SIG-M5 treated with dmso at 0.1 percent for 504 hours (cell line): ENCODE results near the gene GALNT16.

Experiments used
- DNase-seq: peaks from one replicate; lab custom pipeline; 2025; ENCODE audit not compliant: unreplicated experiment; lab: John Stamatoyannopoulos, UW

Gene GALNT16

GRCh38 chr14:69333791-69334337, 73.9 kb downstream of the GALNT16 start:
- no peak for DNase-seq

- no peak for DNase-seq
Measured at GRCh38 chr14:69334576-69334975, 74.6 kb downstream of the GALNT16 start.

- DNase-seq, result peak; percentile 6
Measured at GRCh38 chr14:69335371-69335771, 75.4 kb downstream of the GALNT16 start.

GRCh38 chr14:69337984-69338383, 78.0 kb downstream of the GALNT16 start:
- DNase-seq, result no peak

GRCh38 chr14:69339426-69339825, 79.5 kb downstream of the GALNT16 start:
- DNase-seq, result no peak

GRCh38 chr14:69342928-69343525, 83.1 kb downstream of the GALNT16 start:
- DNase-seq, result no peak

GRCh38 chr14:69344171-69344570, 84.2 kb downstream of the GALNT16 start:
- DNase-seq, result no peak

- no peak for DNase-seq
Measured at GRCh38 chr14:69345402-69345801, 85.4 kb downstream of the GALNT16 start.

GRCh38 chr14:69346710-69347109, 86.8 kb downstream of the GALNT16 start:
- peak; percentile 3 for DNase-seq

GRCh38 chr14:69349091-69349777, 89.3 kb downstream of the GALNT16 start:
- DNase-seq, result no peak

- DNase-seq, result no peak
Measured at GRCh38 chr14:69350892-69351291, 90.9 kb downstream of the GALNT16 start.

- peak; percentile 72 for DNase-seq
Measured at GRCh38 chr14:69351385-69351784, 91.4 kb downstream of the GALNT16 start.

GRCh38 chr14:69351911-69352310, 92.0 kb downstream of the GALNT16 start:
- no peak for DNase-seq

GRCh38 chr14:69353168-69353567, 93.2 kb downstream of the GALNT16 start:
- DNase-seq, result no peak

- DNase-seq, result no peak
Measured at GRCh38 chr14:69354383-69355153, 94.6 kb downstream of the GALNT16 start.

GRCh38 chr14:69355154-69355597, 95.2 kb downstream of the GALNT16 start:
- no peak for DNase-seq

- no peak for DNase-seq
Measured at GRCh38 chr14:69355607-69356281, 95.8 kb downstream of the GALNT16 start.

GRCh38 chr14:69356903-69357543, 97.1 kb downstream of the GALNT16 start:
- DNase-seq, result peak; percentile 23

- peak; percentile 25 for DNase-seq
Measured at GRCh38 chr14:69357544-69358200, 97.7 kb downstream of the GALNT16 start.
